Retinal pigment epithelial cell (primary cell): ENCODE data around the gene TMEM245.
A peak's percentile ranks its signal among the peaks of the same experiment; 100 is the strongest.

ENCODE experiments used
- DNase-seq: peaks from one replicate; pipeline ENCODE4 v3.0.0-alpha.2; 2010; ENCODE audit warnings: low read depth
- H3K4me3 ChIP-seq: 2 replicates; pipeline ENCODE4 v1.5.1; 2011; ENCODE audit warnings: mild to moderate bottlenecking, low read length, control low read depth, moderate library complexity
- CTCF ChIP-seq: conservative IDR thresholded peaks from 2 replicates; pipeline ENCODE4 v1.5.1; 2011; ENCODE audit warnings: low read depth, low read length, control low read depth, inconsistent platforms

The TMEM245 gene

GRCh38 chr9:109121232-109121796, 1.6 kb upstream of the TMEM245 start:
- TF ChIP-seq CTCF, result no peak
- DNase-seq, result no peak
- H3K4me3 ChIP-seq, result no peak overlapping the region

DNA sequence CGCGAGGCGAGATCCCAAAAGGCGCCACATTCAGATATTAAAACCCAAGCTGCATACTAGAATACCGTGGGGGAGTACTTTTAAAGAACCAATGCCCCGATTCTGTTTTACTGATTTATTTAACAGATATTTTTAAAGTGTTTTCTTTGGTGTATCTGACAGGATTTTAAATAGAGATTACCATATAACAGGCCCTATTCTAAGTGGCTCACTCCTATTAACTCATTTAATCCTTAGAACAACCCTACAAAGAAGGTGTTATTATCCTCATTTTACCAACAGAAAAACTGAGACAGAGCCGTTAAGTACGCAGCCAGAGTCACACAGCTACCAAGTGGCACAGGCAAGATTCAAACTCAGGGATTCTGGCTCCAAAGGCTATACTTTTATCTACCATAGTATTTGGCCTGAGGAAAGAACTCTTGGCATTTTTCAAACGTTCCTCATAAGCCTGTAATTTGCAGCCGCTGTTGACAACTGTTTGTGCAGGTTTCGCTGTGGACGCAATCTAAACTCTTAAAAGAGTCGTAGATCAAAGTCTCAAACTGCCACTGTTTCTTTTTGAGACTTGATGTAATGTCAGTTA, 550 bp upstream of the TMEM245 start:
- H3K4me3 ChIP-seq, result peak overlapping the region; percentile 21
- no peak for TF ChIP-seq CTCF
- DNase-seq, result no peak

GRCh38 chr9:109118808-109119438, 824 bp downstream of the TMEM245 start:
- TF ChIP-seq CTCF, result no peak
- H3K4me3 ChIP-seq, result peak overlapping the region; percentile 80

DNA sequence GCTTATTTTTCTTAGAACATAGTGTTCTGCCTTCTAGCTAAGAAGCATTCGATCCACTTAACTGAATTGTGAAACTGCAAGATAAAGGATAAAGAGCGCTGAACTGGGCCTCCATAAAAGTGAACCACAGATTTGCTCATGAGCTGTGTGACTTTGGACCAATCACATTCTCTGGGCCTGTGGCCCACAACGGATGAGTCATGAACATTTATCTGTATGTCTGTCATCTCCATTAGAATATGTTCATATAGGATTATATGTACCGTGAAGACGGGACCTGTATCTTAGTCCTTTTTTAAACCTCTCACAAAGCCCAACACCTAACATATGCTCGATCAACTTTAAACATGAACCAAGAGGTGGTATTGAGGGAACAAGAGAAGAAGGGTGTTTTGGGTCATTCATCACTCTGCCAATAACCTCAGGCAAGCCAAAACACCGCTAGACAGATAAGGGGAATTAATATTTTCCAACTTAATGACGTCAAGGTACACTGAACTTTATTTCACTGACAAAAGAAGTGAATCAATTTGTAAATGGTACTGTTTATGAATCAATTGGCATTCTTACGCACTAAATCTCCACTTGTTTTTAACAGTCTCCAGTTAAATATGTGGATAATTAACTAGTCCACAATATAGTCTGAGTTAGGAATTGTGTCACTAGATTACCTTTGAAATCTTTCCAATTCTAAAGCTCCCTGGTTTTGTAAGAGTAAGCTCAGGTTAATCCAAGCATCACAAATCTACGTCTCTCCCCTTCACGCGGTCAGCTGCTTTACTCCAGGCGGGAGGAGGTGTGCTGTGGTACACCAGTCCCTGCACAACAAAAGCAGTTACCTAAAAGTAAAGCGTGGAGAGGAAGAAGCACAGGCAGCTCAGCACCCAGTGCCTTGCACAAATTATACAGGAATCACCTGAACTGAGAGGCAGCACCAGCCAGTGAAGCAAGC, 1.6 kb downstream of the TMEM245 start:
- no peak for DNase-seq
- TF ChIP-seq CTCF, result no peak

More at GRCh38 chr9:109118808-109119438, 824 bp downstream of the TMEM245 start:
- no peak for DNase-seq

DNA sequence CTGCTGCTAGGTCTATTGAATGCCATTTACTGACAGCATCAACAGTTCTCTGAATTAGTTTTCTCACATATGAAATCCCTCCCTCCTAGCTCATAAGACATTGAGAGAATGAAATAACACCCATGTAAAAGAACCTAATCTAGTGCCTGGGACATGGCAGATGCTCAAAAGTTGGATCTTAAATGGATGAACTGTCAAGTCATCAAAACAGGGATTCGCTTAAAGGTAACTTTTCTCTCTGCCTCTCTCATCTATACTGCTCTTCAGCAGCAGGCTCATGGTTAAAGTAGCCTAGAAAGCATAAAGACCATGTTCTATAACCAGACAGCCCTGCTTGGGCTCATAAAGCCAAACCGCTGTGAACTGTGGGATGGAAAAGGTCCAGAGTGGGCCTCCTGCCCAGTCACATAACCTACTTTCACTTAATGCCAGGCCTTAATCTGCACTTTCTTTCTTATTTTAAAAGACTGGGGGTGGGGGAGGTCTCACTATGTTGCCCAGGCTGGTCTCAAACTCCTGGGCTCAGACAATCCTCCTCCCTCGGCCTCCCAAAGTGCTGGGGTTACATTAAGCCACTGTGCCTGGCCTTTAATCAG, 3.7 kb downstream of the TMEM245 start:
- DNase-seq, result no peak
- no peak overlapping the region for H3K4me3 ChIP-seq

More for the DNA sequence above, 1.6 kb downstream of the TMEM245 start:
- peak overlapping the region; percentile 80 for H3K4me3 ChIP-seq

More for the DNA sequence above, 3.7 kb downstream of the TMEM245 start:
- TF ChIP-seq CTCF, result no peak
